NCI-H128 (cell line): ENCODE data around the gene IL1R2.

ENCODE experiments used
- DNase-seq: peaks from one replicate; lab custom pipeline; 2025; ENCODE audit not compliant: unreplicated experiment; lab: John Stamatoyannopoulos, UW

Gene IL1R2

GRCh38 chr2:101991721-101992145 is at the start of gene IL1R2:
TSS of gene IL1R2 (plus strand) at chr2:101991960. CDS start at chr2:102008576, 16,616 bp downstream.
- no peak for DNase-seq

- no peak for DNase-seq
Measured at GRCh38 chr2:101942851-101943250, 48.9 kb upstream of the IL1R2 start.

DNA sequence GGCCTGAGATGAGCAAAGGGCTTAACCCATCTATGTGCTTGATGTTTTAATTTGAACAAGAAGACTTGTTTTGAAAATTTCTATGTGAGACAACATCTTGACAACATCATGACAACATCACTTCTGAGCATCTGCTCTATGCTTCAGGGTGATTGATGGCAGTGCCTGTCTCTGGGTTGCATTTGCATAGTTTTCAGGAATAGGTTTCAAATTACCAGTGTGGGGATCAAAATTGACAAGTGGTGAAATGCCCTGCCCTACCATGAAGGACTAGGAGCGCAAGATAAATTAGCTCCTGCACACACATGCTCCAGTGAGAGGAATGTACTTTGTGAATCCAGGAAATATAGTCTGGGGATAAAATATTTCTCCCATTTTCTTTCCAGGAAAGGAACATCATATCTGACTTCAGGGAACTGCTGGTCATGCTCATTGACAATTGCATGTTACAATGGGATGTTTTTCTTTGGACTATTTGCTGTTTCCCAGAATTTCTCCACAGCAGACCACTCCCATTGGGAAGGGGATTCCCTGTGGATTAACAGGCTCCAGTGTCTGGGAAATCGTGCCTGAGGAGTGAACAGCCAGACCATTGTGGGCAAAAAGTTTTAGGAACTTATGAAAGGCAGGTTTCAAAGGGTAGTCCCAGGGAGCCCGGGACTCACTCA is 45.3 kb upstream of the IL1R2 start:
- DNase-seq, result no peak

DNA sequence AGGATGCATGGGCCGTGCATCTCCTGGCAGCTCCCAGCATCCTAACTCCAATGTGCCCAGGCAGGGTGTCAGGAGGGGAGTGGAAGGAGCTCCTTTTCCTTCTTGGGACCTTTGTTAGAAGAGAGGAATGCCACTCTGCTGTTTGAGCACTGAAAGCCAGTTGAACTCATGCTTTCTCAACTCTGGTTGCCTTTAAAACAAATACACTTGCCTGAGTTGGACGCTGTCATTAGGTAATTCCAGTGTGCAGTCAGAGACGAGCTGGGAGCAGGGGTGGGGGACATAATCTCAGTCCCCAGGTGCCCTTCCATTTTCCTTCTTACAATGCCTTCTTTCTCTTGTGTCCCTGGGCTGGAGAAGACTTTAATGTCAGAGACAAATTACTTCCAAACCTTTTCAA is 44.4 kb upstream of the IL1R2 start:
- DNase-seq, result no peak

- DNase-seq, result no peak
Measured at GRCh38 chr2:101948625-101949155, 43.1 kb upstream of the IL1R2 start.

DNA sequence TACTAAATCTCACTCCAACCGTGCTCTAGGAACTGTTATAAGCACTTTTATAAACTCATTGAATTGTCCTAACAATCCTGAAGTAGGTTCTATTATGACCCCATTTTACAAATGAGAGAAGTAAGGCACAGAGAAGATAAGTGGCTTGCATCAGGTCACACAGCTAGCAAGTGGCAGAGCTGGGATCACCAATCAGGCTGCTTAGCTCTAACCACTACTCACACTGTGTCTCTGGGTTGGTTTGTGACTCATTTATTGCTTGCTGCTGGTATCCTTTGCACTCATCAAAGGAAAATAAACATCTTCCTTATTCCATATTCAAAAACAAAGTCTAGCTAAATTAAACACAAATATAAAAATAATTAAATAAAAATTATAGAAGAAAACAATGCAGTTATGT is 42.5 kb upstream of the IL1R2 start:
- DNase-seq, result no peak

- DNase-seq, result no peak
Measured at GRCh38 chr2:101951296-101951695, 40.5 kb upstream of the IL1R2 start.

GRCh38 chr2:101952551-101952950 is 39.2 kb upstream of the IL1R2 start:
- DNase-seq, result no peak

DNA sequence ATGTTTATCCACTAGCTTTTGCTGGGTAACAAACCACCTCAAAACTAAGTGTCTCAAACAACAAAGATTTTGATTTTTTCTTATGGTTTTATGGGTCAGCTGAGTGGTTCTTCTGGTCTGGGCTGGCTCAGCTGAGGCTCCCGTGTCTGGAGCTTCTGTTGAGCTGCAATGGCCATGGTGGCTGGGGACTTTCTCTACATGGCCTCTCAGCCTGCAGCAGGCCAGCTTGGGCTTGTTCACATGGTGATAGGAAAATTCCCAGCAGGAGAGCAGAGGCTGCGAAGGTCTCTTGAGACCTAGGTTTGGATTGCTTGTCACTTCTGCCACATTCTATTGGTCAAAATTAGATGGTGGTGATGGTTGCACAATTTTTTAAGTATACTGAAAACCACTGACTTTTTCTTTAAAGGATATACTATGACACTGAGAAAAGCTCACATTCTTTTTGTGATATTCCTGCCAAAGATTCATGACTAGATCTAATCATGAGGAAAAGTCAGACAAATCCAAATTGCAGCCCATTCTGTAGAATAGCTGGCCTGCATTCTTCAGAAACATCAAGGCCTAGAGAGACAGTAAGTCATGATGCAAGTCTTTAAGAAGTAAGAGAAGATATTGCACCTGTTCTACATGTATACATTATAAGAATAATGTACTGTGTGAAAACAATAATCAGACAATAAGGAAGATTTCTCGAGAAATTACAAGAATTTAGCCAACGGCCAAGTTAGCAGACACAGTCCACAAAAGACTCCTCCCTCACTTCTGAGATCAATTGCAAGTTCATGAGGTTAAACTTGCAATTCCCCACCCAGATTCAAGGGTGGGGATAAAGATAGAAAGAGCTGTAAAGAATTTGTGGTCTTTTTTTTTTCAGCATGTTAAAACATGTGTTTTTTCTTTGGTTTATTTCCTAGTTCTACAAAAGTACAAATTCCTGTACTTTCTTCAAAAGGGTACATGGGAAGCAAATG is 35.0 kb upstream of the IL1R2 start:
- no peak for DNase-seq

DNA sequence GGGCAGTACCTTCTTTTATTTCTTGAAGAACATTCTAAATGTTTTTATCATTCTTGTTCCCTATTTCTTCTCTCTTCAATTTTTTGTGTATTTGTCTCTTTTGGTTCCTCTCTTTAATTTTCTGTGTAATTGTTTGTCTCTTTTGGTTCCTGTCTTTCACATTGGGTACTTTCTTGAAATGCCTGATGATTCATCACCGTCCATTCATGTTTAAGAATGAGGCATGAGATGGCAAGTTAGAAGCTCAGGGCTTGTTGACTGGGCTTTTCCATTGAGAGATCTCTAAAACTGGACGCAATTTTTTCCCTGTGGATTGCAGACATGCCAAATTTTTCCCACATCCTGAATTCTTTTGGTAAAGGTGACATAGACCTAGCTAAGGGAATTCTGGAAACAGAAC is 33.7 kb upstream of the IL1R2 start:
- DNase-seq, result no peak

DNA sequence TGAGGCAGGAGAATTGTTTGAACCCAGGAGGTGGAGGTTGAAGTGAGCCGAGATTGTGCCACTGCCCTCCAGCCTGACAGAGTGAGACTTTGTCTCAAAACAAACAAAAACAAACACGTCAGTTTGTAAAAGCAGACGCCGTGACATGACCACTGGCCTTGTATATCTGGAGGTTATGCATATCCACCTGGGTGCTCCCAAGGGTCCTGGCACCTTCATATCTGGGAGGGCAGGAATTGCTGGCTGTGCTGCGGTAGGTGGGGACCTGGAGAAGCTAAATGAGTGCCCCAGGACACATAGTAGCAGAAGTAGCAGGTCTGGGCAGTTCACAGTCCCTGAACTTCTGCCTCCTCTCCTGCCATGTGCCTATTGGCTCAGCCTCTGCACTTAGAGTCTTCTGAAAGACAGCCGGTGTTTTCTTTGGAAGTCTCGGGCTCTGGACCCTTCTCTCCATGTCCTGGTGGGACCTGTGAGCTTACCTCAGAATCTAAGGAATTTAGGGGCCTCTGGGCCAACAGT is 30.9 kb upstream of the IL1R2 start:
- DNase-seq, result no peak

DNA sequence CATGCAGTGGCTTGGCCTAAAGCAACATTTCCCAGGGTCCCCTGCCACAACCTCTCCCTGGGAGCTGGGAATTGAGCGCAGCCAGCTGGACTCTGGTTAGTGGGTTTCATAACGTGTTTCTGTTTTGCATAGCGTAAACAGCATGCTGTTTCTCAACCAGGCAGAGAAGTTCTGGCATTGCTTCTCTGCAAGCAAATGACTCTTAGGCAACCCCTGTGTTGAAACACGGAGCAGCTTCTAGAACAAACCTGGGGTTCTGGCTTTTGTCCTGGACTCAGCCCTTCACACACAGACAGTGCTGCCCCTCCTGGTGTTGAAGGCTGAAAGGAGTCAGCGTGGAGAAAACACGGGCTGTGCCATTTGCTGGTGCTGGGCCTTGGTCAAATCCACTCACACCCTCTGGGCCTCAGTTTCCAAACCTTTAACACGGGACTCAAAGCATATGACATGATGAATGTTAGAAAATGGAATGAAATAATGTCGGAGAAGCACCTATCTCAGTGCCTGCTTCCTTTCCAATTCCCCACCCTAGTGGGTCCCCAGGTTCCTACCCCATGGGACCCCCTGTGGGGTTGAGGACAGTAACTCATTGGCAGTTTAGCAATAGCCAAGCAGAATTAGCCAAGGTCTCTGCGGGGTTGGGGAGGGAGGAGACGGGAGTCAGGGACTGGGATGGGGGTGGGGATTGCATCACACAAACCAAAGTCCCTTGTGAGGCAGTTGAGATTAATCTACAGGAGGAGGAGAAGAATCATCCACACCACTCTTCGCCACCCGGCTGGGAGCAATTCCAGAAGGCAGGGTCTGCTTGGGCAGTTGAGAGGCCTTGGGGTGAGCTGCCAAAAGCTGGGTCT is 30.2 kb upstream of the IL1R2 start:
- no peak for DNase-seq

DNA sequence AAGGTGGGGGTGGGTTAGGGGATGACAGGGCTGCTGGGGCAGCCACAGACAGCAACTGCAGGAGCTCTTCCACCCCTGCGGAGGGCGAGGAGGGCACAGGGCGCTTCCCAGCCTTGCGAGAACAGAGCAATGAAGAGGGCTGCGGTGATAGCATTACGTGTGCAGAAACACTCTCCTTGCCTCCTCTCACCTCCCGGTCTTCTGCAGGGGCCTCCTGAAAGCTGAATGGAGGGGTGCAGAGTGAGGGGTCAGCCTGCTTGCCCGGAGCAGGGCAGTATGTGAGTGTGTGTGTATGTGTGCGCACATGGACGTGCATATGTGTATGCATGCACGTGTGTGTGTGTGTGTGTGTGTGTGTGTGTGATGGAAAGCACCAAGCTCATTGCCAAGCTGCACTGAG is 29.5 kb upstream of the IL1R2 start:
- no peak for DNase-seq

GRCh38 chr2:101963198-101963597 is 28.6 kb upstream of the IL1R2 start:
- no peak for DNase-seq

DNA sequence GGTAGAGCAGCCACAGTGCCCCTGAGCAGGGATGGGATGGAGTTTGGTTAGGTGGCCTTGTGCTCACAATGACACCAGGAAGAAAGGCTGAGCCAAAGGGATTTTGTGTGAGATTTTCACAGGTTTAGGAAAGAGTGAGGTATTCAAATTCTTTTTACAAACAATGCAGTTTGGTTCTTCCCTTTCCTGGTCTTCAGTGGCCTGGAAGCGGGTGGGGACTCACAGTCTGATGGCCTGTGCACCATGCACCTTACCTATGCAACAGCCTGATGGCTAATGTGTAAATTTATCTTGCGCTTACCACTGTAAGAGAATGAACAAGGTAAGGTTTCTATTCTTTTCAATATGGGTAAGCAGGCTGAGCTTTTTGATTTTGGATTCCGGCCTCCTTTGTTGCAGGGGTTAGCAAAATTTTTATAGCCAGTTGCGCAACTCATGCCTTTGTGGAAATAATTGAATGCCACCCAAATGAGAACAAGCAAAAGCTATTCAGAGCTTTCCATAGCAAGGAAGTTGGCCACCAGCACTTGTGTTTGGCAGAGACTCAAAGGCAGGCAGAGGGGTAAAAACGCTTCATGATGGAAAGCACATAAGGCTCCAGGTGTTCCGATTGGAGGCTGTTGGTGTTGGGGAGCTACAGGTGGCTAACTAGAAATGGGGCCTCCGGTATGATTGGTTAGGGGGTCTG is 23.8 kb upstream of the IL1R2 start:
- no peak for DNase-seq

DNA sequence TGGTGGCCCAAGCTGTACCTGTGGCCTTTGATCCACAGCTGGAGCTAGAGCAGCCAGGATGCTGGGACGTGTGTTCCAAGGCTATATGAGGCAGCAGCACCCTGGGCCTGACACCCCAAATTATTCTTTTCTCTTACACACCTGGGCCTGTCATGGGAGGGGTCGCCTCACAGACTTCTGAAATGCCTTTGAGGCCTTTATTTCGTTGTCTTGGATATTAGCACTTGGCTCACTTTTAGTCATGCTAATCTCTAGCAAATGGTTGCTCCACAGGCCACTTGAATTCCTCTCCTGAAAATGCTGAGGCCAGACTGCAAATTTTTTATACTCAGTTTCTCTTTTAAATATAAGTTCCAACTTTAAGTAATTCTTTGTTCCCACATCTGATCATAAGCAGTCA is 22.0 kb upstream of the IL1R2 start:
- no peak for DNase-seq

DNA sequence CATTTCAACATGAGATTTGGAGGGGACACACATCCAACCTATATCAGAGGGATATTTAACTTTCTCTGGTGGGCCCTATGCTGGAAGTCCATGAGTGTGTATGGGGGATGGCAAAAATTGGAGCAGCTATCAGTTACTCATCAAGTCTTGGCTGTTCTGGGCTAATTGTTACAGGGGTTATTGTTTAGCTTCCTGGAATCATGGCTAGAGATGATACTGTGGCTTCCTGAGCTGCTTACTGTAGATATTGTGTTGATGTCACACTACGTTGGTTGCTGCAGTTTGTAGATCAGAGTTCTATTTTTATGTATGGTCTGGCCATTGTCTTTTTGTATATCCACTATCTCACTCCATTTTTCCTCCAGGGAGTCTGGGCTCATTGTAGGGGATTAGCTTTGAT is 20.9 kb upstream of the IL1R2 start:
- no peak for DNase-seq

DNA sequence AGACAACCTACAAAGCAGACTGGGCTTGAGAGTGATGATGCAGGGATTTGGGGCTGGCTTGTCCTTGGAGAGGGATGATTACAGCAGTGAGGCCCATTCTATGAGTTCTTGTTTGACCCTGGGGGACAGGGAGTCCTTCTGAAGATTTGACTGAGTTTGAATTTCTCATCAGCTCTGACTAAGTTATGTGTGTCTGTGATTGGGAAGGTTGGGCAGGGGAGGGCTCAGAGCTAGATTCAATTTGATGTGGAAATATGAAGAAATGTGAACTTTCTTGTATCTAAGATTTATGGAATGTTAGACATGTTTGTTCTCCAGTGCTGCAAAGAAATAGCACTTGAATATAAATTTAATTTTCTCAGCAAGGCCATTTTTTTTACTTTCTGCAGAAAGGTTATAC is 19.9 kb upstream of the IL1R2 start:
- no peak for DNase-seq

DNA sequence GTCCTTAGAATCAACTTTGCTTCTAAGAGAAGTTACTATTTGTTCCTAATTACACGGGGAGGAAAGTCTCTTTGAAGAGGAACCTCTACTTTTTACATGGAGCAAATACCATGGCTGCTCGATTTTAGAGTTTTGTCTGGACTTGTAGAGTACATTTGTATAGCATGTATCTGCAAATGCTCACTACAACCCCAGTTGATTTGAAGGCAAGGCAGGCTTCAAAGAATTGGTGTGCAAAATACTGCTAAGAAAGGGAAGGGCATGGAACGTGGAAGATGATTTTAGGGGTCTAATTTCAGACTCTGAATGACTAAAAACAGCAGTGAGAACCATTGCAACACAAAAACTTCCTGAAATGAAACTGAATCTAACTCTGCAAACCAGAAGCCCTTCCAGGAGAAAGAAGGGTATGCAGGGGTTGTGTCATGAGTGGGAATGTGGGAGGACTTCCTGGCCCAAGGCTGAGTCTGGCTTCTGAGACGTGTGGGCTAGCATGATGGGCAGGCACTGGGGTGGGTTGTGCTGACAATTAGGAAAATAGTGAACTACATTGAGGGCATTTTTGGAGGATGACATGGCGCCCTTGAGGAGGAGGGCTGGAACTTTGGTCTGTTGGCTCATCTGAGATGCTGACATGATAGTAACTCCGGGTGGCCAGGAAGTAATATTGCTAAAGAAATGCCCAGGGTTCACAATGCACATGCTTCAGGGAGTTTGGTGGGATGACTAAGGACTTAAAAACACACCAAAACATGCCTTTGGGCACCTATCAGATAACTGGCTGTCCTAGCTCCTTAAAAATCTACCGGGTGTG is 18.9 kb upstream of the IL1R2 start:
- DNase-seq, result no peak
